IPS-NIHi7 (cell line): Measurements from ENCODE around the gene C2CD2L.
"Not testable (repeated sequence)": the region's sequence is repeated elsewhere in the genome, so short reads cannot be mapped to it uniquely, and the experiment has no call there.

Experiments used
- DNase-seq: peaks from one replicate; pipeline ENCODE4 v3.0.0; 2012; ENCODE audit warnings: mixed read lengths; ENCODE audit errors: extremely low spot score

Gene C2CD2L

DNA sequence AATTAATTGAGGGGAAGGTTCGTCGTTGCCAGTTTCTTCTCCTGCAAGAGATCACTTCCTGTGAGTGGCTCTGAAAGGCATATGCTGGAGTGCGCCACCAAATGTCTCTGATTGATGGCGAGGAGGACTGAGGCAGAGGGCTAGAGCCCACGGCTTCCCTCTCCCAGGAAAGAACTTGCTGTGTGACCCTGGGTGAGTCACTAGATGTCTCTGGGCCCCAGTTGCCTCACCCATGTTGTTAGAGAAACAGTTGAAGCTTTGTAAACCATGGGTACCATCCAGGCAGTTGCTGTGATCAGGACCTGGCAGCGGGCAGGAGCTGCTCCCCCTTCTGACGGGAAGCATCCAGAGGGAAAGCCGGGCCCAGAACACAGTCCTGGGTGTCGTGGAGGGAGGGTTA is 44.9 kb downstream of the C2CD2L start:
- no peak for DNase-seq

DNA sequence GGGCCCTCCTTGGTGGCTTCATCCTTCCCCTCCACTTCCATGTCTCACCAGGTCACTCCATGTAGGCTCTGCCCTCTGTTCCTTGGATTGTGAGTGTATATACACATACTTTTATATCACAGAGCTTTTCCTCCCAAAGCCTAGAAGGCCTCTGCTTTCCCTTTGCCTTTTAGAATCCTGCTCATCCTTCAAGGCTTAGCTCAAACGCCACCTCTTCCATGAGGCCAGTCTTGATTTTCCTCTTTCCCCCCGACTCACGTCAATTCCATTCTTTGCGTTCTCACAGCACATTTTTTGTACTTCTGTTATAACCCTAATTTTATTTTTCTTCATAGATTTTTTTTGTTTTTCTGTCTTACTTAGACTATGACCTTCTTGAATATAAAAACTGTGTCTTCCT is 45.5 kb downstream of the C2CD2L start:
- DNase-seq, result no peak

DNA sequence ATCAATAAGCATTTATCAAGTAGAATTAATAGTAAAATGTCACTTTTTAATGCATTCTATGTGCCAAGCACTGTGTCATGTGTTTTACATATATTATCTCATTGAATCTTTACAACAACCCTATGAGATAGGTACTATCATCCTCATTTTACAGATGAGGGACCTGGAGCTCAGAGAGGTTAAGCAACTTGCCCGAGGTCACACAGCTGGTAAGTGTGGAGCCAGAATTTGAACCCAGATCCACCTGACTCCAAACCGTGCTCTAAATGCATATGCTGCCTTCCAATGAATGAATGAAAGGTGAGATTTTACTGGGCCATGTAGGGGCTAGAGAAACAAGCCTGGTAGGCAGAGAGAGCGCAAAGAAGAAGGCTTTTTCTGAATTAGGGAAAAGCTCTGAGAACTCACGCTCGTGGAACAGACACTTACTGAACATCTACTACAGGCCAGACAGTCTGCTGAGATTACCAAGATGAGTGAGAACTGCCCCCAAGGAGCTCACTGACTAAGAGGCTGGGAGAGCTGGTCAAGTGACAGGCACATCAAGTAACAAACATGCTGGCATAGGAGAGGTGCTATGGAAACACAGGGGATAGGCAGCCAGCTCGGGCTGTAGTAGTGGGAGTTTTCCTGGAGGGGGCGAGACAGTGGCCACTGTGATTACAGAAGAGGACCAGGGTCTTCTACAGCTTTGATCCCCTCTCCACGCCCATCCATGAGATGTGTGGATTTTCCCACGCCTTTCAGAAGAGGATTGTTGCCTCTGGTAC is 46.1 kb downstream of the C2CD2L start:
- DNase-seq, result peak; percentile 57

DNA sequence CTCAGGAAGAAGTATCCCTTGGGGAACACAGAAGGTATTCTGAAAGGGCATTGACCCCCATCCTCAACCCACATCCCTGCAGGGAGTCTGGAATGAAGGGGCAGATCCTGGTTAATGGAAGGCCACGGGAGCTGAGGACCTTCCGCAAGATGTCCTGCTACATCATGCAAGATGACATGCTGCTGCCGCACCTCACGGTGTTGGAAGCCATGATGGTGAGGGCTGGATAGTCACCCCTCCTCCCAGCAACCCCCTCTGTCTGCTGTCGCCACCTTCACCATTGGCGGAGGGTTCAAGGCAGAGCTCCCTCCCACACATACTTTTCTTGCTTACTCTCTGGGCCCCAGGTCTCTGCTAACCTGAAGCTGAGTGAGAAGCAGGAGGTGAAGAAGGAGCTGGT is 47.0 kb downstream of the C2CD2L start:
- no peak for DNase-seq

DNA sequence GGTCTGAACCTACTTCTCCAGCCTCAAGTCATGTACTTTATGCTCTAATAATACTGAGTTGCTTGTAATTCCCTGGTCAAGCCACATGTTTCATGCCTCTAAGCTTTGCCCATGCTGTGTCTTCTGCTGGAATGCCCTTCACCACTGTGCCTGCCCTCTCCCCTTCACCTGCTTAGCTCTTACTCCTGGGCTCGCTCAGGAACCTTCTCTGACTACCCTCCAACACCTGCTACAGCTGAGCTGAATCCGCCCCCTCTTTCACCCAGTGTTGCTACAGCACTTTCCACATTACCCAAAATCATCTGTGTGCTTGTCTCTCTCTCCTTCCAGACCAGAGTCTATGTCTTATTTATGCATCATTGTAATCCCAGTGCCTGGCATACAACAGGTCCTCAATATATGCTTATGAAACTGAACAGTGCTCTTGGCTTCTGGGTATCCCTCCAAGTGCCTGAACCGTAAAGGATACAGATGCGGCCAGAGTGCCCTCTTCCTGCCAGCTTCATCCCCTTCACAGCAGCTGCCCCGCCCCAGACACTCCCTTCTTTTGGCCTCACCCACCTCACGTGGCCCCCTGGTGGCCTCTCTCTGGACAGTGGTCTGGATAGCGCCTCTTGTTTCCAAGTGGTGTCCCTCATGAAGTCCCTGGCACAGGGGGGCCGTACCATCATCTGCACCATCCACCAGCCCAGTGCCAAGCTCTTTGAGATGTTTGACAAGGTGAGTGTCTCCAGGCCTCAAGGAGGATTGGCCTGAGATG is 48.8 kb downstream of the C2CD2L start:
- DNase-seq, result peak; percentile 48

DNA sequence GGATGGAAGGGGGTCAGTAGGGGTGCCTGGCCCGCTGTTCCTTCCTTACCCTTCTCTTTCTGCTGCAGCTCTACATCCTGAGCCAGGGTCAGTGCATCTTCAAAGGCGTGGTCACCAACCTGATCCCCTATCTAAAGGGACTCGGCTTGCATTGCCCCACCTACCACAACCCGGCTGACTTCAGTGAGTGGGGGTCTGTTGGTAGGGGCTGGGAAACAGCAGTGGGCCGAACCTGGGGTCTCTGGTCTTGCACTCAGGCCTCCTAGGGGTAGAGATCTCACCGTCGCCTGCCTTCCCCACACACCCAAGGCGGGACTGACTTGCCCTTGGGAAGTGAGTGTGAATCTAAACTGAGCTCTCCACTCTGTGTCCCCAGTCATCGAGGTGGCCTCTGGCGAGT is 49.4 kb downstream of the C2CD2L start:
- DNase-seq, result no peak

DNA sequence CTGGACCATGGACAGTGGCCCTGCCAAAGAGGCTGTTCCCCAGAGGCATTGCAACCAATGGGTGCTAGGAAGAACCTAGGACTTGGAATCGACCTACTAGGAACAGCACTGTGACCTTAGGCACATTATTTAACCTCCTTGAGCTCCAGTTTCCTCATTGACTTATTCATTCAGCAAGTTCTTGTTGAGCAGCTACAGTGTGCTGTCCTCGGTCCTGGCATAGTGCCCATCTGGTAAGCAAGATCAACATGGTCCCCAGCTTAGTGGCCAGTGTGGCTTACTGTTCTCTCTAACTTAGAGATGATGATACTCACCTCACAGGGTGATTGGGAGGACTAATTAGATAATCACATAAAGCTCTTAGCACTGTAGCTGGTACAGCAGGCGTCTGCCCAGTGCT is 49.9 kb downstream of the C2CD2L start:
- no peak for DNase-seq

DNA sequence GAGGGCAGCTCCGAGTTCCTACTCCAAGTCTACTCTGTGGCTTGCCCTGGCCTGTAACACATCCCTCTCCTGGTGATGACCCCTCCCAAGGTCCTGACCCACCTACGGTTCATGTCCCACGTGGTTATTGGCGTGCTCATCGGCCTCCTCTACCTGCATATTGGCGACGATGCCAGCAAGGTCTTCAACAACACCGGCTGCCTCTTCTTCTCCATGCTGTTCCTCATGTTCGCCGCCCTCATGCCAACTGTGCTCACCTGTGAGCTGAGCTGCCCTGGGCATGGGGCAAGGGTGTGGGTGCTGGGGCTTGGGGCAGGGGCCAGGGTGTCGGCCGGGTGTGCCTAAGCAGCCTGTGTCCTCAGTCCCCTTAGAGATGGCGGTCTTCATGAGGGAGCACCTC is 51.3 kb downstream of the C2CD2L start:
- DNase-seq, result no peak

DNA sequence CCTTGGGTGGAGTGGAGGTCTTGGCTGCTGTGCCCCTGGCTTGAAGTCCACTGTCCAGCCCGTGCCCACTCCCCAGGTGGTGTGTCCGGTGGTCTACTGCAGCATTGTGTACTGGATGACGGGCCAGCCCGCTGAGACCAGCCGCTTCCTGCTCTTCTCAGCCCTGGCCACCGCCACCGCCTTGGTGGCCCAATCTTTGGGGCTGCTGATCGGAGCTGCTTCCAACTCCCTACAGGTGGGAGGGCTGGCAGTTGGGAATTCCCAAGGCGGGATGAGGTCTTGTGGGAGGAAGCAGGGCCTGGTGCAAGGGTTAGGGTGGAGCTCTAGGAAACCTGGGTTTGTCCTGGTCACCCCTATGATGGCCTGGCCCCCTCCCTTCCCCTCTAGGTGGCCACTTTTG is 53.0 kb downstream of the C2CD2L start:
- no peak for DNase-seq

DNA sequence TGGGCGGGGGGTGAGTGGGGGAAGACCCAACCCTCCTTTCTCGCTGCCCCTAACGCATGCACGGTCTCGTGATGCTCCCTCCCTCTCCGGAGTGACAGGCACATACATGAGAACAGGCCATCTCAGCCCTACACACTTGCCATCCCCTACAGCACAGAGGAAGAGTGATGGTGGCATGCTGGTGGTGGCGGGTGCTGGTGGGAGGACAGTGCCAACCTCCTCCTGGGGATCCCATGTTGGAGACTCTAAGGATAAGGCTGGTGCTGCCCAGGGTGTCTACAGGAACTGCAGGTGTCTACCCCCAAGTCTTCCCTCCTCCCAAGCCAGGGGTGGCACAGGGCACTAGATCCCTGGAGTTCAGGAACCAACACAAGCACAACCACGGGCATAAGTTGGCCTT is 54.7 kb downstream of the C2CD2L start:
- DNase-seq, result no peak

DNA sequence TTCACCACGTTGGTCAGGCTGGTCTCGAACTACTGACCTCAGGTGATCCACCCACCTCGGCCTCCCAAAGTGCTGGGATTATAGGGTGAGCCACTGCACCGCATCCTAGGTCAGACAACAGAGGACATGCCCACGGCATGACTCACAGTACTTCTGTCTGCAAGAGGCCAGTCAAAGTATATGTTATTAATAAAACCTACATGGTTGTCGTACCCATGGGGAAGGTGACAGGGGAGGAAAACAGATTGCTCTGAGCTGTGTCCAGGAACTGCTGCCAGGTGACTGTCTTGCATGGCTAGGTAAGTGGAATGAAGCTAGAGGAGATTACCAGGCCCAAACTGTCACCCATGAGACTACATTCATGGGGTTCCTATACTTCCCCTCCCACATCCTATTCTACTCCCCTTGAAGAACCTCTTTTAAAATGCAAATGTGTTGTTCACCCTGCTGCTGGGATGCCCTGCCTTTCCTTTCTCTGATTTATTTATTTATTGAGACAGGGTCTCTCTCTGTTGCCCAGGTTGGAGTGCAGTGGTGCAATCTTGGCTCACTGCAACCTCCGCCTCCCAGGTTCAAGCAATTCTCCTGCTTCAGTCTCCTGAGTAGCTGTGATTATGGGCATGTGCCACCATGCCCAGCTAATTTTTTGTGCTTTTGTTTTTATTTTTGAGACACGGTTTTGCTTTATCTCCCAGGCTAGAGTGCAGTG is 59.4 kb downstream of the C2CD2L start:
- no peak for DNase-seq

DNA sequence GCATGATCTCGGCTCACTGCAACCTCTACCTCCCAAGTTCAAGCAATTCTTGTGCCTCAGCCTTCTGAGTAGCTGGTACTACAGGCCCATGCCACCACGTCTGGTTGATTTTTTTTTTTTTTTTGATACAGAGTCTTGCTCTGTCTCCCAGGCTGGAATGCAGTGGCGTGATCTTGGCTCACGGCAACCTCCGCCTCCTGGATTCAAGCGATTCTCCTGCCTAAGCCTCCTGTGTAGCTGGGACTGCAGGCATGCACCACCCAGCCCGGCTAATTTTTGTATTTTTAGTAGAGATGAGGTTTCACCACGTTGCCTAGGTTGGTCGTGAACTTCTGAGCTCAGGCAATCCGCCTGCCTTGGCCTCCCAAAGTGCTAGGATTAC is 59.9 kb downstream of the C2CD2L start:
- not testable (repeated sequence) for DNase-seq

DNA sequence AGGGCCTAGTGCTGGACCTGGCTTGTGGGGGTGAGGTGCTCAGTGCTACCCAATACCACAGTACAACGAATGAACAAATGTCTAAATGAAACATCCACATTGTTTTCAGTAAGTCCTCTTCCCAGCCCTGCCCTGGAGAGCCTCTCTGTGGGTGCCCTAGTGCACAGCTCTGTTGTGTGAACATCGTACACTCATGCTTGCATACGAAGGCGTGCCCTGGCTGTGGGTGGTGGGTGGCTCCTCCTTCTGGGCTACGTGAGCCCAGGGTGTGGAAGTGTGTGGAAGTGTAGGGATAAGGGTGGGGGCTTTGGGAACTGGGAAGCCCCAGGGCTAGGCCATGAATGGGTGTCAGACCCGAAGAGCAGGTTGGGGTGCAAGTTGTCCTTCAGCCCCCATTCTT is 60.8 kb downstream of the C2CD2L start:
- DNase-seq, result no peak
